ENCODE measurements around the gene RAD9A. TPM values are rescaled to one million over a fixed set of nuclear protein-coding genes. Genes with fewer than 3 reads are reported as not detected.
"Not testable (repeated sequence)": the region's sequence is repeated elsewhere in the genome, so short reads cannot be mapped to it uniquely, and the experiment has no call there.

The RAD9A gene
- total RNA-seq, 1 donor from 2014 or later, result 11.8 TPM

DNA sequence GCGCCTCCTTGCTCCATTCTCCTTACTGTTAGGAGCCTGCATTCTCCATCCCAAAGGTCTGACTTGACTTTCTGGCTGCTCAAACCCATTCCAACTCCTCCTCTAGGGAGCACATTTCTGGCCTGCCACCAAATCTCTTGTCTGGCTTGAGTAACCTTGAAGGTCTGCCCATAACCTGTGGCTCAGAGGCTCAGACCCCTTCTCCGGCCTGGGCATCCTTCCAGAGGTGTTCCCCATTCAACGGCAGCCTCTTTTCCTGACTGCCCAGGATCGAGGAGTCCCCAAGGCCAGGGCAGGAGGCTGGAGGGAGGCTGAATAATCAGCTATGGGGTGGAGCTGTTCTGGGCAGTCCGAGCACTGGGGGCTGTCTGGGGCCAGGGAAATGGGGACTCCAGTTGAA is 2.2 kb downstream of the RAD9A start:
- DNase-seq (ENCODE audit: low spot score in 2 of 2) (no peak), FAIRE-seq (no peak)

- FAIRE-seq (no peak), DNase-seq (ENCODE audit: low spot score in 2 of 2) (no peak)
Observed at GRCh38 chr11:67395555-67396258, 3.9 kb downstream of the RAD9A start.

GRCh38 chr11:67396259-67396581 is 4.4 kb downstream of the RAD9A start:
- DNase-seq (ENCODE audit: low spot score in 2 of 2), result no peak
- FAIRE-seq, result no peak

- FAIRE-seq, result no peak
- DNase-seq (ENCODE audit: low spot score in 2 of 2), result no peak
Observed at GRCh38 chr11:67396587-67397389, 5.0 kb downstream of the RAD9A start.

DNA sequence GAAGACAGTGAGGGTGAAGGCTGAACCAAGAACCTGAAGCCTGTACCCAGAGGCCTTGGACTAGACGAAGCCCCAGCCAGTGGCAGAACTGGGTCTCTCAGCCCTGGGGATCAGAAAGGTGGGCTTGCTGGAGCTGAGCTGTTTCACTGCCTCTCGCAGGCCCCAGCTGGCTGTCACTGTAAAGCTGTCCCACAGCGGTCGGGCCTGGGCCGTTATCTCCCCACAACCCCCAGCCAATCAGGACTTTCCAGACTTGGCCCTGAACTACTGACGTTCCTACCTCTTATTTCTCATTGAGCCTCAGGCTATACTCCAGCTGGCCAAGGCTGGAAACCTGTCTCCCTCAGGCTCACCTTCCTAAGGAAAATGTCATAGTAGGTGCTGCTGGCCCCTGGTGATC is 5.8 kb downstream of the RAD9A start:
- FAIRE-seq, result no peak
- no peak for DNase-seq (ENCODE audit: low spot score in 2 of 2)

- FAIRE-seq, result no peak
- DNase-seq (ENCODE audit: low spot score in 2 of 2), result no peak
Observed at GRCh38 chr11:67397986-67398660, 6.3 kb downstream of the RAD9A start.

DNA sequence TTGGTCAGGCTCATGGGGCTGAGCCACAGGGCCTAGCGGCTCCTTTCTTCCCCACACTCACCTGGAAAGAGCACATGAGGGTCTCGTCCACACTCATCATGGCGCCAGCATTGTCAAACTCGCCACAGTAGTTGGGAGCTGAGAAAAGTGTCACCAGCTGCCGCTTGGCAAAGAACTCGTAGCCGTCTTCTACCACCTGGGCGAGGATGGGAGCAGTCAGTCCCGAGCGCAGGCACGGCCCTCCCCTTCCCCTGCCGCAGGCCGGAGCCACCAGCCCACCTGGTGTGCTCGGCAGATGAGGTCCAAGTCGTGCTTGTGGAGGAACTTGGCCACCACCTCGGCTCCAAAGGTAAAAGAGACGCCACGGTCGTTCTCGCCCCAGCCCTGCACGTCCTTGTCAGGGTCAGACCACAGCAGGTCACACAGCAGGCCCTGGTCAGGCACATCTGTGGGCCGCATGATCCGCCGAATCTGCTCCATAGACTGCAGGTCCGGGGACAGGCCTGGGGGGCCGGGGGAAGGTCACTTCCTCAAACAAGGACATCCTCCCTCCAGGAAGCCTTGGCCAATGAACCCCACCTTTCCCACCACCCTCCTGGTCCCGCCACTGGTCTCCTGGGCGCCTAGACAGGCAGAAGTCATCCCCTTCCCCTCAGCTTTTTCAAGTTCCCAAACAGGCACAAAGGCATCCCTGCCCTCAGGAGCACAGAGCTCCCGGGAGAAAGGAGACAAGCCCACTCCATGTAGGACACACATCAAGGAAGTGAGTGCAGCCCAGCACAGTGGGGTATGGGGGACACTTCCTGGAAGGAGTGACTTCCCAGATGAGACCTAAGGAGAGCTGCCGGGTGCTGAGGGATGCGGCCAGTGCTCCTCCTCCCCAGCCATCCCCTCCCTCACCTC is 7.1 kb downstream of the RAD9A start:
- no peak for FAIRE-seq

GRCh38 chr11:67400251-67400941 is 8.6 kb downstream of the RAD9A start:
- FAIRE-seq (no peak), DNase-seq (ENCODE audit: low spot score in 2 of 2) (no peak)

More for the DNA sequence above, 7.1 kb downstream of the RAD9A start:
- DNase-seq (ENCODE audit: low spot score in 2 of 2), result no peak

DNA sequence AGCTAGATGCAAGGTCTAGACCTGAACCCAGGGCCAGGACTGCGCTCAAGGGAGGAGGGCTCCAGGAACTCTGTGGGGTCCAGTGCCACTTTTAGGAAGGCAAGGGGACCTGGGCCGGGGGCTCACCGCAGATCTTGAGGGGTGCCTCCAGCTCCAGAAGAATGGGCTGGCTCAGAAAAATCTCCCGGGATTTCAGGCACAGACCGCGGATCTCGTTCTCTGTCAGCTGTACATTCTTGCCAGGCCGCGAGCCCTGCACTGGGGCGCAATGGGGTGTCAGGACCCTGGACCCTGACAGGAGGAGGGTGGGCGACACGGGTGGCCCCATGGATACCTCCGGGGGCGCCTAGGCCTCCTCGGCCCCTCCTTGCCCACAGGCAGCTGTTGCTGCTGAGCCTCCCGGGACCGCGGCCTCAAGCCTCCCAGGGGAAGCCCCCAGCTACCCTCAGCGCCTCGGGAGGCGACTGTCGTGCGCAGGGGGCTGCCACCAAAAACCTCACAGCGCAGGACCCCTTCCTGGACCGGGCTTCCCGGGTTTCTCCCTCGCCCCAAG is 9.2 kb downstream of the RAD9A start:
- DNase-seq (ENCODE audit: low spot score in 2 of 2) (no peak), FAIRE-seq (no peak)

- DNase-seq (ENCODE audit: low spot score in 2 of 2), result peak; percentile 99 to 100
- no peak for FAIRE-seq
Observed at GRCh38 chr11:67401495-67402191, 9.9 kb downstream of the RAD9A start, which contains the start of gene PPP1CA. PPP1CA (minus strand) TSS chr11:67401858; CDS start chr11:67401782, 76 bp downstream.

- FAIRE-seq; DNase-seq (ENCODE audit: low spot score in 2 of 2): not testable (repeated sequence)
Observed at GRCh38 chr11:67402192-67402839, 10.5 kb downstream of the RAD9A start.

DNA sequence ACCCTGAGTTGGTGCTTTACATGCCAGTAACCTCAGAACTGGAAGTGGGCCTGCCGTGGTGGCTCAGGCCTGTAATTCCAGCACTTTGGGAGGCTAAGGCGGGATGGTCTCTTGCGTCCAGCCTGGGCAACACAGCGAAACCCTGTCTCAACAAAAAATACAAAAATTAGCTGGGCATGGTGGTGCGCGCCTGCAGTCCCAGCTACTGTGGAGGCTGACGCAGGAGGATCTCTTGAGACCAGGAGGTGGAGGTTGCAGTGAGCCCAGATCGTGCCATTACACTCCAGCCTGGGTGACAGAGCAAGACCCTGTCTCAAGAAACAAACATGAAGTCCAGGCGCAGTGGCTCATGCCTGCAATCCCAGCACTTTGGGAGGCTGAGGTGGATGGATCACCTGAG is 11.3 kb downstream of the RAD9A start:
- FAIRE-seq; DNase-seq (ENCODE audit: low spot score in 2 of 2): not testable (repeated sequence)

GRCh38 chr11:67404515-67405195 is 12.9 kb downstream of the RAD9A start:
- DNase-seq (ENCODE audit: low spot score in 2 of 2) (no peak), FAIRE-seq (no peak)

DNA sequence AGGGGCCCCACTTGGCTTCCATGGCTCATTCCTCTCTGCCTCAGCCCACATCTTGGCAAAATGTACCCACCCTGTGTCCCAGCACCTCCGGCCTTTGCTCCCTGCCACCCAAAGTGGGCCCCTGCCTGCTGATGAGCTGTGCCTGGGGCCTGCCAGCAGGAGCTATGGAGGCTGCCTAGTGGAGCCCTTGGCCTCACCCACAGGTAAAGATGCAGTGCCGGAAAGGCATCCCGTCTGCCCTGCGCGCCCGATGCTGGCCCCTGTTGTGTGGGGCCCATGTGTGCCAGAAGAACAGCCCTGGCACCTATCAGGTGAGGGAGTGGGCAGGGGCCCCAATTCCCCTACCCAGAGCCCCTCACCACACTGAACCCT is 13.4 kb downstream of the RAD9A start:
- no peak for DNase-seq (ENCODE audit: low spot score in 2 of 2)

GRCh38 chr11:67405688-67406339 is 14.0 kb downstream of the RAD9A start:
- DNase-seq (ENCODE audit: low spot score in 2 of 2) (no peak), FAIRE-seq (no peak)

More for the DNA sequence above, 13.4 kb downstream of the RAD9A start:
- no peak for FAIRE-seq

GRCh38 chr11:67406420-67406968 is 14.7 kb downstream of the RAD9A start:
- no peak for DNase-seq (ENCODE audit: low spot score in 2 of 2)
- FAIRE-seq, result no peak

All from frontal cortex (tissue), 4 donors.